GM12865 (cell line): ENCODE data around the gene ARHGEF19.

ENCODE experiments used
- DNase-seq: peaks from one replicate; pipeline ENCODE4 v3.0.0; 2010; ENCODE audit warnings: low read depth
- H3K4me3 ChIP-seq: 2 replicates; pipeline ENCODE4 v1.5.1; 2011; ENCODE audit warnings: mild to moderate bottlenecking, low read depth, low read length, control low read depth
- TF ChIP-seq, protein P1 (sequence below): IDR thresholded peaks from 2 replicates; pipeline ENCODE4 v1.5.1; 2011; ENCODE audit warnings: low read length, control low read depth, low read depth, inconsistent platforms; ENCODE audit not compliant: insufficient read depth; ENCODE audit errors: missing control alignments

Gene ARHGEF19

GRCh38 chr1:16161717-16162116, 50.7 kb downstream of the ARHGEF19 start:
- H3K4me3 ChIP-seq, result no peak overlapping the region
- DNase-seq, result no peak
- TF ChIP-seq, protein P1, sequence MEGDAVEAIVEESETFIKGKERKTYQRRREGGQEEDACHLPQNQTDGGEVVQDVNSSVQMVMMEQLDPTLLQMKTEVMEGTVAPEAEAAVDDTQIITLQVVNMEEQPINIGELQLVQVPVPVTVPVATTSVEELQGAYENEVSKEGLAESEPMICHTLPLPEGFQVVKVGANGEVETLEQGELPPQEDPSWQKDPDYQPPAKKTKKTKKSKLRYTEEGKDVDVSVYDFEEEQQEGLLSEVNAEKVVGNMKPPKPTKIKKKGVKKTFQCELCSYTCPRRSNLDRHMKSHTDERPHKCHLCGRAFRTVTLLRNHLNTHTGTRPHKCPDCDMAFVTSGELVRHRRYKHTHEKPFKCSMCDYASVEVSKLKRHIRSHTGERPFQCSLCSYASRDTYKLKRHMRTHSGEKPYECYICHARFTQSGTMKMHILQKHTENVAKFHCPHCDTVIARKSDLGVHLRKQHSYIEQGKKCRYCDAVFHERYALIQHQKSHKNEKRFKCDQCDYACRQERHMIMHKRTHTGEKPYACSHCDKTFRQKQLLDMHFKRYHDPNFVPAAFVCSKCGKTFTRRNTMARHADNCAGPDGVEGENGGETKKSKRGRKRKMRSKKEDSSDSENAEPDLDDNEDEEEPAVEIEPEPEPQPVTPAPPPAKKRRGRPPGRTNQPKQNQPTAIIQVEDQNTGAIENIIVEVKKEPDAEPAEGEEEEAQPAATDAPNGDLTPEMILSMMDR, result no peak

- no peak for DNase-seq
- TF ChIP-seq, protein P1, result no peak
- H3K4me3 ChIP-seq, result no peak overlapping the region
These were observed 53.2 kb downstream of the ARHGEF19 start for GRCh38 chr1:16158993-16159831.

DNA sequence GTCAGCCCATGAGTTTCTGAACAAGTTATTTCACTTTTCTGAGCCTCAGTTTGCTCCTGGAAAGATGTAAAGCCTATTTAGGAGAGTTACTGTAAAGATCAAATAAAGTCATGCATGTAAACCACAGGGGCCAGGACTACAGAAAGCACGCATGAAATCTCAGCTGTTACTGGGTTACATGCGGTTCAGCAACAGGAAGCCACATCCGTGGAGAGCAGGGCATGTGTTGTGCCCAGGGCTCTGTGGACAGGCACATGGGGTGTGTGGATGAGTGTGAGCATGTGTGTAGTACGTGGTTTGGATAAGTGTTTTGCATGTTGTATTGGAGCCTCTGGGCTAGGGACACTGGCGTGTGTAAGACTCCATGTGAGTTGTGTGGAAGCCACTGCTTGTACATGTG, 54.4 kb downstream of the ARHGEF19 start:
- TF ChIP-seq, protein P1, result no peak
- DNase-seq, result peak; percentile 44

GRCh38 chr1:16156848-16157495, 55.5 kb downstream of the ARHGEF19 start:
- no peak for DNase-seq
- H3K4me3 ChIP-seq, result no peak overlapping the region
- TF ChIP-seq, protein P1, result no peak

More for the DNA sequence above, 54.4 kb downstream of the ARHGEF19 start:
- no peak overlapping the region for H3K4me3 ChIP-seq

- TF ChIP-seq, protein P1, result no peak
- no peak for DNase-seq
- H3K4me3 ChIP-seq, result no peak within 1 kb of the TSS; the same call in 1 of the 2 replicates
These were observed 56.7 kb downstream of the ARHGEF19 start, which contains the start of gene EPHA2 for GRCh38 chr1:16155537-16156410. Gene EPHA2 (minus strand): TSS chr1:16156069. CDS start chr1:16155932, 137 bp downstream.

DNA sequence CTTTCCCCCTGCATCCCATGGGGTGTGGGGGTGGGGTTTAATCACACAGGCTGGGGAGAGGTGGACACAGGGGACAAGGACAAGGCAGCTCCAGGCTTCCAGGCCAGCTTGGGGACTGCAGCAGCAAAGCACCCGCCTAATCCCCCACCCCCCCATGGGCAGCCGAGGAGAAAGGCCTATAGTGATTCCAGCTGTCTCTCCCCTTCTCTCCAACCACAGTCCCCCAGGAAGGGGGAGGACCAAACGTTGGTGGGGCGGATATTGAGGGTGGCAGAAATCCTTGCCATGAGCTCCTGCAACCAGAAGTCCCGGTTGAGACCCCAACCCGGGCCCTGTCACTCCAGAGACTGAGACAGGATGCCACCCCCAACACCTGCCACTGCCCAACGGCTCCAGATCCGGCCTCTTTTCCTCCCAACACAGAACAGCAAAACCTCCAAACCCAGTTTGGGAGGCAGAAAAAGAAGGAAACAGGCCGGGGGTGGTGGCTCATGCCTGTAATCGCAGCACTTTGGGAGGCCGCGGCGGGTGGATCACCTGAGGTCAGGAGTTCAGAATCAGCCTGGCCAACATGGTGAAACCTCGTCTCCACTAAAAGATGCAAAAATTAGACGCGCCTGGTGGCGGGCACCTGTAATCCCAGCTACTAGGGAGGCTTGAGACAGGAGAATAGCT, 58.3 kb downstream of the ARHGEF19 start:
- TF ChIP-seq, protein P1, result no peak
- no peak for DNase-seq
- H3K4me3 ChIP-seq, result no peak overlapping the region
